Heart right ventricle (tissue), 16 donors: ENCODE measurements around the gene PTCRA. TPM values are rescaled to one million over a fixed set of nuclear protein-coding genes. Genes with fewer than 3 reads are reported as not detected.
A peak's percentile ranks its signal among the peaks of the same experiment; 100 is the strongest.

Experiments
- ATAC-seq, 8 donors: fragments of 200-7000 bp; cut with Tn5 transposase; one replicate each; pipeline ENCODE4 v1.9.1; 2020; ENCODE audit warnings: mild to moderate bottlenecking in 8 of 8, moderate library complexity in 8 of 8, moderate number of reproducible peaks in 1 of 8
- DNase-seq, 2 donors: peaks; one replicate each; pipeline ENCODE4 v3.0.0-alpha.2; 2020
- H3K27ac ChIP-seq, 10 donors: fragments of 200-600 bp; sonication (generic) in 2 of 10; one replicate each; pipeline versions ENCODE4 v1.5.0 to v1.8.0; 2020 to 2022; ENCODE audit warnings: mild to moderate bottlenecking in 3 of 10
- H3K27me3 ChIP-seq, 7 donors: fragments of 200-600 bp; one replicate each; pipeline ENCODE4 v1.8.0; 2021 to 2022; ENCODE audit warnings: mild to moderate bottlenecking in 2 of 7
- H3K36me3 ChIP-seq, 9 donors: fragments of 200-600 bp; sonication (generic) in 1 of 9; one replicate each; pipeline versions ENCODE4 v1.5.0 to v1.8.0; 2020 to 2022; ENCODE audit warnings: mild to moderate bottlenecking in 2 of 9
- H3K4me1 ChIP-seq, 9 donors: fragments of 200-600 bp; sonication (generic) in 1 of 9; one replicate each; pipeline versions ENCODE4 v1.5.0 to v1.8.0; 2020 to 2022; ENCODE audit warnings: mild to moderate bottlenecking in 4 of 9
- H3K4me3 ChIP-seq, 10 donors: fragments of 200-600 bp; sonication (generic) in 2 of 10; one replicate each; pipeline versions ENCODE4 v1.5.0 to v1.8.0; 2020 to 2022; ENCODE audit warnings: mild to moderate bottlenecking in 7 of 10, moderate library complexity in 2 of 10
- H3K9me3 ChIP-seq, 11 donors: fragments of 200-600 bp in 10 of 11; sonication (generic) in 2 of 11; one replicate each; pipeline versions ENCODE4 v1.5.0 to v1.8.0; 2013 to 2022; ENCODE audit warnings: mild to moderate bottlenecking in 2 of 11, control low read depth in 1 of 11, moderate library complexity in 1 of 11
- WGBS, 2 donors: extraction: QIAGEN DNeasy Blood & Tissue Kit; methylation state at CpG; one replicate each; pipeline ENCODE4 v1.1.7; 2013; ENCODE audit warnings: inconsistent platforms in 1 of 2; 5-methylcytosine and 5-hydroxymethylcytosine counted together
- intact Hi-C, 10 donors: fragments of 100-400 bp; cut with DNase I; formaldehyde crosslinking; loops; one replicate each; pipeline versions ENCODE4 v1.11.1 to v1.14.2; 2022
- polyA plus RNA-seq, 2 donors: library from polyadenylated mRNA; stranded (reverse); fragments of 200-250 nt; gene quantifications; one replicate each; pipeline ENCODE4 v1.2.3, GENCODE V29; 2013
- total RNA-seq, 10 donors: library from RNA; stranded (reverse); fragmentation: NEBNext Ultra II Directional in 3 of 10; extraction: Animal tissue kit (Norgen Biotek cat#: 25700) in 3 of 10; gene quantifications; one replicate each; pipeline versions ENCODE4 v1.2.1 to v1.2.4, GENCODE V29; 2021 to 2023
- TF ChIP-seq, protein P1 (sequence below), 9 donors: fragments of 200-600 bp; sonication (generic) in 2 of 9; IDR thresholded peaks; one replicate each; pipeline versions ENCODE4 v1.5.0 to v1.8.0; 2021 to 2022; ENCODE audit warnings: antibody characterized with exemption in 9 of 9, mild to moderate bottlenecking in 5 of 9, moderate library complexity in 1 of 9
- donor health status: Arrhythmogenic right ventricular cardiomyopathy.
- donor health status: ischemic (EF 13 %, LVEDD 7.1; RV severe dilation, severe dysfunction).
- donor health status: healthy with polysubstance abuse.
- donor health status: DM: no; HTN: yes; CAD: no.
- donor health status: DM: no; HTN: no; CAD: no.
- donor health status: ischemic (EF 25% LVEDD 6.9; RV normal size, moderate dysfunction).
- donor health status: ischemic (EF 25% LVEDD 5.7; RV mildly dilated, moderate dysfunction).
- donor health status: healthy.
- donor health status: DM: yes; HTN: yes; CAD: no.
- donor health status: Ischemic cardiomyopathy.
- donor health status: ischemic (EF 35%, LVEDD 5.7; RV mildly dilated, moderate dysfunction).
- donor health status: nonischemic (EF 11% LVEDD 7.7; RV severe dilation, severe dysfunction).
- donor health status: DM: yes; HTN: yes; CAD: no.
- donor health status: PGD.
- donor health status: ischemic (EF 29% LVEDD 5.4; RV normal size, mild dysfunction).
- donor health status: nonischemic (EF 23%, LVEDD 6.1; RV moderate dilation, normal function).

The PTCRA gene
- total and polyA plus RNA-seq, 12 donors = 0.09 TPM; not detected in 11

DNA sequence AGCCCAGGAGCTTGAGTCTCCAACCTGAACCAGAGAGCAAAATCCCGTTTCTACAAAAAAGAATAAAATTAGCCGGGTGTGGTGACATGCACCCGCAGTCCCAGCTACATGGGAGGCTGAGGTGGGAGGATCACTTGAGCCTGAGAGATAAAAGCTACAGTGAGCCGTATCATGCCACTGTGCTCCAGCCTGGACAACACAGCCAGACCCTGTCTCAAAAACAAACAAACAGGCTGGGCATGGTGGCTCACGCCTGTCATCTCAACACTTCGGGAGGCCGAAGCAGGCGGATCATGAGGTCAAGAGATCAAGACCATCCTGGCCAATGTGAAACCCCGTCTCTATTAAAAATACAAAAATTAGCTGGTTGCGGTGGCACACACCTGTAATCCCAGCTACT, 11.4 kb upstream of the PTCRA start:
- TF ChIP-seq, protein P1, sequence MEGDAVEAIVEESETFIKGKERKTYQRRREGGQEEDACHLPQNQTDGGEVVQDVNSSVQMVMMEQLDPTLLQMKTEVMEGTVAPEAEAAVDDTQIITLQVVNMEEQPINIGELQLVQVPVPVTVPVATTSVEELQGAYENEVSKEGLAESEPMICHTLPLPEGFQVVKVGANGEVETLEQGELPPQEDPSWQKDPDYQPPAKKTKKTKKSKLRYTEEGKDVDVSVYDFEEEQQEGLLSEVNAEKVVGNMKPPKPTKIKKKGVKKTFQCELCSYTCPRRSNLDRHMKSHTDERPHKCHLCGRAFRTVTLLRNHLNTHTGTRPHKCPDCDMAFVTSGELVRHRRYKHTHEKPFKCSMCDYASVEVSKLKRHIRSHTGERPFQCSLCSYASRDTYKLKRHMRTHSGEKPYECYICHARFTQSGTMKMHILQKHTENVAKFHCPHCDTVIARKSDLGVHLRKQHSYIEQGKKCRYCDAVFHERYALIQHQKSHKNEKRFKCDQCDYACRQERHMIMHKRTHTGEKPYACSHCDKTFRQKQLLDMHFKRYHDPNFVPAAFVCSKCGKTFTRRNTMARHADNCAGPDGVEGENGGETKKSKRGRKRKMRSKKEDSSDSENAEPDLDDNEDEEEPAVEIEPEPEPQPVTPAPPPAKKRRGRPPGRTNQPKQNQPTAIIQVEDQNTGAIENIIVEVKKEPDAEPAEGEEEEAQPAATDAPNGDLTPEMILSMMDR (IDR thresholded peaks at IDR 0.05) = no peak
- DNase-seq (no peak), ATAC-seq (no peak)
- H3K27ac ChIP-seq = no peak overlapping the region
- no peaks in the 10 kb centered on the region for H3K27me3 ChIP-seq
- no peaks in the 10 kb centered on the region for H3K36me3 ChIP-seq
- no peak overlapping the region for H3K4me3 ChIP-seq
- WGBS, 2 donors = 85 to 94% methylated on average over 10 of the region's 10 CpGs
- intact Hi-C loops = loop anchor here in 8 of 10 donors (2.0 to 10.0 kb wide), 7 partner anchors 70 to 428 kb away; partner anchors contain the start of genes CUL7 (in 1 of the 8), KLC4 (in 1 of the 8), KLHDC3 (in 1 of the 8) and MEA1 (in 1 of the 8)
- no peaks in the 10 kb centered on the region for H3K9me3 ChIP-seq
- peaks cover 0 to 36% (median 10%) of the 10 kb centered on the region in 9 donors for H3K4me1 ChIP-seq

DNA sequence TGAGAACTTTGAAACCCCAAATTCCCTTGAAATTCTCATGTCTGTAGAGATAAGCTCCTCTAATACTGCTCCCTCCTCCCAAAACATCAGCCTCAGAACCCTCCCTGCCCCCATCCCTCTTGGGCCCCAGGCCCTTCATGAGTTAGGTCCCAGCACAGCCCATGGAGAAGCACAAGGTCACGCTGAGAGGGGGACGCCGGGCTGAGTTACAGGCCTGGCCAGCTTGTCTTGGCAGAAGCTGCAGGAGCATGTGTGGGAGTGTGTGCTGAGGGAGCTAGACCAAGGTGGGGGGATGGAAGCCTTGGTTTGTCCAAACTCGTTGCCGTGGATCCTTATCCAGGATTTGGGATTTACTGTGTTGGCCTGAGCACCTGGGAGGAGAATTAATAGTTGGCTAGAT, 8.5 kb upstream of the PTCRA start:
- no peaks in the 10 kb centered on the region for H3K9me3 ChIP-seq
- no peak overlapping the region for H3K4me3 ChIP-seq
- peaks cover 0 to 25% (median 7%) of the 10 kb centered on the region in 9 donors for H3K4me1 ChIP-seq
- DNase-seq (peak in 1 of 2 donors; percentile 33), ATAC-seq (peak; percentile 45 to 80 (median 68))
- no peak overlapping the region for H3K27ac ChIP-seq
- TF ChIP-seq, protein P1 (IDR thresholded peaks at IDR 0.05) = no peak
- 13 to 19% methylated on average over 5 of the region's 5 CpGs for WGBS, 2 donors
- intact Hi-C loops = loop anchor here in 2 of 10 donors (10.0 kb wide), 2 partner anchors 67 to 147 kb away; partner anchors contain the start of genes CUL7 (in 1 of the 2), KLC4 (in 1 of the 2), MRPL2 (in 1 of the 2) and PEX6 (in 1 of the 2)
- peaks cover 0 to 16% (median 12%) of the 10 kb centered on the region in 7 donors for H3K27me3 ChIP-seq
- H3K36me3 ChIP-seq = no peaks in the 10 kb centered on the region

DNA sequence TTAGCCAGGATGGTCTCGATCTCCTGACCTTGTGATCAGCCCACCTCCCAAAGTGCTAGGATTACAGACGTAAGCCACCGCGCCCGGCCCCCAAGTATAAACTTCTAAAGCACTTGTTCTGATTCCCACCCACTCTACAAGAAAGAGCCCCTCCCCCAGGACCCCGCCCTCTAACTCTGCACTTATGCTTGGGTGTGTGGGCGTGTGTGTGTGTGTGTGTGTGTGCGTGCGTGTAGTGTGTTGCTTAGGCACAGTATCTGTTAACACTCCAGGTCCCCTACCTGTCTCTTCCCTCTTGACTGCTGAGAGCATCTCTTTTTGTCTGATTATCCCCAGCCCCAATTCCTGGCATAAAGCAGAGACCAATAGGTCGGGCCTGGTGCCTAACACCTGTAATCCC, 6.0 kb upstream of the PTCRA start:
- Histone ChIP-seq H3K27ac (no peak overlapping the region), H3K27me3 (peaks cover 0 to 22% (median 16%) of the 10 kb centered on the region in 7 donors), H3K9me3 (no peaks in the 10 kb centered on the region), H3K36me3 (no peaks in the 10 kb centered on the region), H3K4me3 (no peak overlapping the region), H3K4me1 (peaks cover 0 to 16% (median 7%) of the 10 kb centered on the region in 9 donors)
- DNase-seq (no peak), ATAC-seq (no peak)
- intact Hi-C loops = loop anchor here in 2 of 10 donors (10.0 kb wide), 3 partner anchors 65 to 145 kb away; partner anchors contain the start of genes CUL7 (in 1 of the 2), KLC4 (in 1 of the 2), MRPL2 (in 1 of the 2) and PEX6 (in 1 of the 2)
- TF ChIP-seq, protein P1 (IDR thresholded peaks at IDR 0.05) = no peak
- 84 to 89% methylated on average over 10 of the region's 10 CpGs for WGBS, 2 donors

GRCh38 chr6:42911171-42912021, 4.5 kb upstream of the PTCRA start:
- Histone ChIP-seq H3K27me3 (peaks cover 0 to 31% (median 19%) of the 10 kb centered on the region in 7 donors), H3K9me3 (no peaks in the 10 kb centered on the region), H3K4me3 (peak overlapping the region in 8 of 10 donors; percentile 7 to 39 (median 36)), H3K4me1 (peaks cover 0 to 16% (median 7%) of the 10 kb centered on the region in 9 donors), H3K27ac (no peak overlapping the region), H3K36me3 (no peaks in the 10 kb centered on the region)
- DNase-seq = no peak
- no peak for ATAC-seq
- intact Hi-C loops = loop anchor here in 1 of 10 donors (10.0 kb wide), 1 partner anchor 93 kb away; no protein-coding TSS in a partner anchor
- TF ChIP-seq, protein P1 (IDR thresholded peaks at IDR 0.05) = no peak
- 9 to 10% methylated on average over 49 of the region's 49 CpGs for WGBS, 2 donors
